Neural progenitor cell (in vitro differentiated cells): ENCODE results near the gene ZFAND2B.

ENCODE experiments used
- EZH2 ChIP-seq: fragments of 200-600 bp; sonication (generic); IDR thresholded peaks from 2 replicates; pipeline ENCODE4 v1.6.1; 2017; ENCODE audit warnings: antibody characterized with exemption, mild to moderate bottlenecking, moderate library complexity
- EZH2phosphoT487 ChIP-seq: fragments of 200-600 bp; sonication (generic); IDR thresholded peaks from 2 replicates; pipeline ENCODE4 v1.6.1; 2017; ENCODE audit warnings: antibody characterized with exemption
- TF ChIP-seq, protein P1 (sequence below): fragments of 200-600 bp; sonication (generic); IDR thresholded peaks from 2 replicates; pipeline ENCODE4 v1.5.1; 2017; ENCODE audit warnings: antibody characterized with exemption, mild to moderate bottlenecking

GRCh38 chr2:219213486-219214071 lies 7.0 kb downstream of the ZFAND2B start:
- TF ChIP-seq EZH2 = no peak
- TF ChIP-seq, protein P1, sequence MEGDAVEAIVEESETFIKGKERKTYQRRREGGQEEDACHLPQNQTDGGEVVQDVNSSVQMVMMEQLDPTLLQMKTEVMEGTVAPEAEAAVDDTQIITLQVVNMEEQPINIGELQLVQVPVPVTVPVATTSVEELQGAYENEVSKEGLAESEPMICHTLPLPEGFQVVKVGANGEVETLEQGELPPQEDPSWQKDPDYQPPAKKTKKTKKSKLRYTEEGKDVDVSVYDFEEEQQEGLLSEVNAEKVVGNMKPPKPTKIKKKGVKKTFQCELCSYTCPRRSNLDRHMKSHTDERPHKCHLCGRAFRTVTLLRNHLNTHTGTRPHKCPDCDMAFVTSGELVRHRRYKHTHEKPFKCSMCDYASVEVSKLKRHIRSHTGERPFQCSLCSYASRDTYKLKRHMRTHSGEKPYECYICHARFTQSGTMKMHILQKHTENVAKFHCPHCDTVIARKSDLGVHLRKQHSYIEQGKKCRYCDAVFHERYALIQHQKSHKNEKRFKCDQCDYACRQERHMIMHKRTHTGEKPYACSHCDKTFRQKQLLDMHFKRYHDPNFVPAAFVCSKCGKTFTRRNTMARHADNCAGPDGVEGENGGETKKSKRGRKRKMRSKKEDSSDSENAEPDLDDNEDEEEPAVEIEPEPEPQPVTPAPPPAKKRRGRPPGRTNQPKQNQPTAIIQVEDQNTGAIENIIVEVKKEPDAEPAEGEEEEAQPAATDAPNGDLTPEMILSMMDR = no peak
- no peak for TF ChIP-seq EZH2phosphoT487
